HG03196 (cell line): ENCODE measurements around the gene ANKRD29.
"Not testable (repeated sequence)": the region's sequence is repeated elsewhere in the genome, so short reads cannot be mapped to it uniquely, and the experiment has no call there.

ENCODE experiments used
- ATAC-seq: cut with Tn5 transposase; IDR thresholded peaks from one replicate; pipeline ENCODE4 v1.9.1; 2021; ENCODE audit not compliant: unreplicated experiment

The ANKRD29 gene

DNA sequence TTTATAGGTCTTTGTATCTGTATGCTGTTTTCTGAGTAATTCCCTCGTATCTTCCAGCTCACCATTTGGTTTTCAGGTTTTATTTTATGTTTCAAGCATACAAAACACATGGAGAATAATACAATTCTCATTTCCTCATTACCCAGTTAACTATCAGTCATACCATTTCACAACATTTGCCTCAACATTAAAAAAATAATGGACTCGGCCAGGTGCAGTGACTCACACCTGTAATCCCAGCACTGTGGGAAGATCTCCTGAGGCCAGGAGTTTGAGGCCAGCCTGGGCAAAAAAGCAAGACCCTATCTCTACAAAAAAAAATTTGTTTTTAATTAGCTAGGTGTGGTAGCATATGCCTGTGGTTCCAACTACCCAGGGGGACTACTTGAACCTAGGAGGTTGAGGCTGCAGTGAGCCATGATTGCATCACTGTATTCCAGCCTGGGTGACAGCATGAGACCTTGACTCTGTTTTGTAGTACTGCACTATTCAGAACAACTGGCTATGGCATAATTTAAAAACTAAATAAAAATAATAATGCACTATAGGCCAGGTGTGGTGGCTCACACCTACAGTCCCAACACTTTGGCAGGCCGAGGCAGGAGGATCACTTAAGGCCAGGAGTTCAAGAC, 96.7 kb downstream of the ANKRD29 start:
- no peak for ATAC-seq

DNA sequence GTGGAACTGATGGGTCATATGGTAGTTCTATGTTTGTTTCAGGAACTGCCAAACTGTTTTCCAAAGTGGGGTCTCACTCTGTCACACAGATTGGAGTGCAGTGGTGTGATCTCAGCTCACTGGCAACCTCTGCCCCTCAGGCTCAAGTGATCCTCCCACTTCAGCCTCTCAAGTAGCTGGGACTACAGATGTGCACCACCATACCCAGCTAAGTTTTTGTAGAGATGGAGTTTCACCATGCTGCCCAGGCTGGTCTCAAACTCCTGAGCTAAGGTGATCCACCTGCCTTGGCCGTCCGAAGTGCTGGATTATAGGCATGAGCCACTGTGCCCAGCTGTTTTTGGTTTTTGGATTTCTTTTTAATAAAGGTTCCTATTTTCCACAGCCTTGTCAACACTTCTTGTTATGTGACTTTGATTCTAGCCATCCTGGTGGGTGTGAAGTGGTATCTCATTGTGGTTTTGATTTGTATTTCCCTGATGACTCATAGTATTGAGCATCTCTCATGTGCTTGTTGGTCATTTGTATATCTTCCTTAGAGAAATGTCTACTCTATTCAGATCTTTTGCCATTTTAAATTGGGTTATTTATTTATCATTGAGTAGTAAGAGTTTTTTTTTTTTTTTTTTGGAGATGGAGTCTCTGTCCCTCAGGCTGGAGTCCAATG, 99.2 kb downstream of the ANKRD29 start:
- no peak for ATAC-seq

DNA sequence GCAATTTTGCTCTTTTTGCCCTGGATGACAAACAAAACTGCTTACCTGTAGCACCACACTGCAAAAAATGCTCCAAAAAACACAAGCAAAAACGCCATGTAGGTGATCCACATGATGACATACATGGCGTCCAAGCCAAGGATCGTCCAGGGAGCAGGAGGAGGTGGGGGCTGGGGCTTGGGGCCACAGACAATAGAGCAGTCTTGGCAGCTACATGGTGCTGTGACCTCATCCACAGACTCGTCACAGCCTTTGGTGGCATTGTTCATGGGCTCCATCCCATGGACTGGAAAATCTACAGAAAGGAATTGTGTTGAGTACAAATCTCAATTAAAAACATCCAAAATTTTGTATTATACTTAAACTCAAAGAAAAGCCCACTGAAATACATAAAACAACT, 102.5 kb downstream of the ANKRD29 start:
- ATAC-seq = no peak

DNA sequence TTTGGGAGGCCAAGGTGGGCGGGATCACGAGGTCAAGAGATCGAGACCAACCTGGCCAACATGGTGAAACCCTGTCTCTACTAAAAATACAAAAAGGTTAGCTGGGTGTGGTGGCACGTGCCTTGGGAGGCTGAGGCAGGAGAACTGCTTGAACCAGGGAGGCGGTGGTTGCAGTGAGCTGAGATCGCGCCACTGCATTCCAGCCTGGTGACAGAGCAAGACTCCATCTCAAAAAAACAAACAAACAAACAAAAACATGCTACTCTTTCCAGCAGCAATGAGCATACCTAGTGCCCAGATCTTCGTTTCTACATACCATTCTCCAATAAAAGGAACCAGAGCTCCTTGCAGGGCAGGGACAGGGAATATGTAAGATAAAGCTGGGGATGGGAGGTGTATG, 105.2 kb downstream of the ANKRD29 start:
- ATAC-seq = not testable (repeated sequence)

DNA sequence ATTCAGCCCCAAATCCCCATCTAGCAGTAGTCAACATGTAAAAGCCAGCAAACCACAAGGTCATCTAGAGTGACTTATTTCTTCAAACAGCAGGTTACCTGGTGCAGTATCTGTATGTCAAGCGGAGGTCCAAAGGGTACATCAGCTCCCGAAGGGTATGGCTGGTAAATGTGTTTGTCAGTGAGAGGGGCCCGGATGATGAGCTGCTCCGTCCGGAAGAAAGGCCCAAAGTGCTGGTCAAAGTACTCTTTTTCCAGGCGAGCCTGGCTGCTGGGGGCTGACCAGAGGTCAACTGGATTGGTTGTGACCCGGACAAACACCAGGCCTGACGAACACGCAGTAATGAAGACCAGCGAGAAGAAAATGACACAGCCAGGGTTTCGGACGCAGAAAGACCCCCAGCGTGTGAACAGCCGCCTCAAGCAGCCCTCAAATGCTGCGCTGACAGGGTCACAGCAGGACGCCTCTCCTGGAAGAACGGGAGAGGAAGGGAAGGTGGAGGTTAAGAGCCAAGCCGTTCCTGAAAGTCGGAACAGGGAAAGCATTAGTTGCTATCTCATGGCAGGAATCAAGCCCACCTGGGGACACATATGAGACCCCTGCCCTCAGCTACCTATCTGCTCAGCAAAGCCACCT, 106.4 kb downstream of the ANKRD29 start:
- no peak for ATAC-seq

DNA sequence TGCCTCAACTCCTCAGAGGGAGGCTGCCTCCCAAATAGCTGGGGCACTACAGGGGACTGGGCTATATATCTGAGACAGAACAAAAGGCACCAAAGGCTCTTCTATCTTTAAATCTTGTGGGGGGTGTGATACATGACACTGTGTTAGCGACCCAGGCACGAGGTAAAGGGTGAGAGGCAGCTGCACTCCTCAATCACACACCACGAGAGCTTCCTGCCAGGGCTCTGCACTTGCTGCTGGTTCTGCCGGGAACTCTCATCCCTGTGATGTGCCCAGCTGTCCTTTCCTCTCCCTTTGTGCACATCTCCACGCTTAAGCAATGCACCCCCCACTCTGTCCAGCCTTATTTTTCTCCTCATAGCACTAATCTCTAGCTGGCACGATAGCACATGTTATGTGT, 108.8 kb downstream of the ANKRD29 start:
- ATAC-seq = no peak

DNA sequence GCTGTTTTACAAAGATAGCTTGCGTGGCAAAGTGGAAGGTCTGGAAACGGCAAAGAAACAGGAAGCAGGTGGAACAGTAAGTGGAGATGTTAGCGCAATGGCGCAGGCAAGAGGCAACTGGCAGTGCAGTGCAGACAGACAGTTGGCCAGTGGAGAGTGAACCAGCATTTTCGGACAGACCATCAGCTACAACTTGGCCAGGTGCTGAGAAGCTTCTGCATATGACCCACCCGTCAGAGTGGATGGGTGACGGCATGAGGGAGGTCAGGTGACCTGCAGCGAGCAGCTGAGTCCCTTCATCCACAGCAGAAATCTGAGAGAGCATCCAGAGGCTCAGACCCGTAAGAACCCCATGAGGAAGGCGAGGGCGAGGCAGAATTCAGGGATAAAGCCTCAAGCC, 110.2 kb downstream of the ANKRD29 start:
- ATAC-seq = no peak

DNA sequence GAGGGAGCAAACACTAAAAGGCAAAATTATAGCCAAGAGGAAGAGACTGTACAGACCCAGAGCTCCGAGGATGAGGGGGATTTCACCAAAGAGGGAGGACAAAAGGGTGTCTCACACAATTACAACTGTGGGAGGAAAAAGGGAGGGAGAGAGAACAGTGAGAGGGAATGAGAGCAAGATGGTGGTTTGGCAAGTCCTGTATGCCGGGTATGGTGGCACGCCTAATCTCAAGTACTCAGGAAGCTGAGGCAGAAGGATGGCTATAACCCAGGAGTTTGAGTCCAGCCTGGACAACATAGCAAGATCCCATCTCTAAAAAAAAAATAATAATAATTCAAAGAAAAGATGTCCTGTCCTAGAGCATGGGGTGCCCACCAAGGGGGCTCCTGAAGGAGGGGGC, 110.7 kb downstream of the ANKRD29 start:
- no peak for ATAC-seq

DNA sequence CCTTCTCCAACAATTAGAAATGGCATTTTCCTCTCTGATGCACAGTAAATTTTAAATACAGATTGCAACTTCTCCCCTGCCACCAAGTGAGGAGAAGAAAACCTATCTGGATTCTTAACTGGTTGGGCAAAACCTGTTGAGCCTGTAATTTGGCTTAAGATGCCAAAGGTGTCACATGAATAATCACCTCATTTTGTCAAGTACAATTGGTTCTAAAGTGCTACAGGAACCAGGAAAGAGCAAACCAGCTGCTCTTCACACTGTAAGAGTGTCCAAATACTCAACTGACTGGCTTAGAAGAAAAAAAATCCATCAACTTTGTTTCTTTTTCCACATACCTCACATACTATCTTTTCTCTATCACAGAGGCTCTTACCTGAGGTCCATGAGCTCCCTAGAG, 111.8 kb downstream of the ANKRD29 start:
- ATAC-seq = no peak
